ENCODE results near the gene FXYD6. TPM values are rescaled to one million over a fixed set of nuclear protein-coding genes. Genes with fewer than 3 reads are reported as not detected.

FXYD6 gene
- total RNA-seq, 1 experiment from 2014 or later, result 12.2 TPM

- H3K4me3 ChIP-seq (ENCODE audit: low read depth, low read length, poor library complexity, severe bottlenecking), result no peak within 1 kb of the TSS
These were observed 51.6 kb downstream of the FXYD6 start, which contains the start of gene FXYD2 for GRCh38 chr11:117824571-117825537. FXYD2 (minus strand) TSS chr11:117824744; CDS start chr11:117824678, 66 bp downstream.

GRCh38 chr11:117823946-117824420 lies 52.5 kb downstream of the FXYD6 start:
- H3K4me1 ChIP-seq (ENCODE audit: insufficient read depth, low read length, poor library complexity, severe bottlenecking), result no peaks in the 10 kb centered on the region
- intact Hi-C loops (cut with micrococcal nuclease; ENCODE audit: unreplicated experiment), result no loop called here

More at GRCh38 chr11:117824571-117825537, 51.6 kb downstream of the FXYD6 start, which contains the start of gene FXYD2:
- BruUV-seq (replicated peaks), result no TSS peak
- Histone ChIP-seq H3K4me1 (ENCODE audit: insufficient read depth, low read length, poor library complexity, severe bottlenecking) (no peaks in the 10 kb centered on the region), H3K9me3 (ENCODE audit: low read depth, low read length, poor library complexity, severe bottlenecking) (no peaks in the 10 kb centered on the region), H3K36me3 (ENCODE audit: insufficient read depth, low read length, poor library complexity, severe bottlenecking) (no peaks in the 10 kb centered on the region), H3K27ac (ENCODE audit: low read depth, low read length, poor library complexity, severe bottlenecking) (no peak within 1 kb of the TSS), H3K27me3 (replicated peaks; ENCODE audit: insufficient read depth, low read depth, low read length, poor library complexity) (no peaks in the 10 kb centered on the region)
- POLR2A ChIA-PET (ENCODE audit: low non-redundant PET), result no interaction called here
- no peak for DNase-seq (ENCODE audit: low spot score)
- intact Hi-C loops (cut with micrococcal nuclease; ENCODE audit: unreplicated experiment), result no loop called here
- CTCF ChIA-PET, result interaction anchor here (2.6 kb wide), 1 partner anchor 122 kb away, joined by 28 read pairs; no protein-coding TSS in a partner anchor
- no peak for TF ChIP-seq CTCF (conservative IDR thresholded peaks at IDR 0.05; ENCODE audit: low read depth, low read length)
- TF ChIP-seq EZH2 (IDR thresholded peaks at IDR 0.05; ENCODE audit: borderline replicate concordance, low read depth, low read length, poor library complexity, severe bottlenecking), result no peak

More at GRCh38 chr11:117823946-117824420, 52.5 kb downstream of the FXYD6 start:
- H3K36me3 ChIP-seq (ENCODE audit: insufficient read depth, low read length, poor library complexity, severe bottlenecking), result no peaks in the 10 kb centered on the region
- no peak overlapping the region for H3K27ac ChIP-seq (ENCODE audit: low read depth, low read length, poor library complexity, severe bottlenecking)
- ChIA-PET CTCF (interaction anchor here (2.6 kb wide), 1 partner anchor 123 kb away, joined by 28 read pairs; no protein-coding TSS in a partner anchor), POLR2A (ENCODE audit: low non-redundant PET) (no interaction called here)
- H3K9me3 ChIP-seq (ENCODE audit: low read depth, low read length, poor library complexity, severe bottlenecking), result no peaks in the 10 kb centered on the region
- no peak overlapping the region for H3K4me3 ChIP-seq (ENCODE audit: low read depth, low read length, poor library complexity, severe bottlenecking)
- no TSS peak for BruUV-seq (replicated peaks)
- TF ChIP-seq CTCF (conservative IDR thresholded peaks at IDR 0.05; ENCODE audit: low read depth, low read length) (no peak), EZH2 (IDR thresholded peaks at IDR 0.05; ENCODE audit: borderline replicate concordance, low read depth, low read length, poor library complexity, severe bottlenecking) (no peak)
- H3K27me3 ChIP-seq (replicated peaks; ENCODE audit: insufficient read depth, low read depth, low read length, poor library complexity), result no peaks in the 10 kb centered on the region
- DNase-seq (ENCODE audit: low spot score), result no peak

All from A673 (cell line).